Left lung (tissue), 10 donors: ENCODE measurements around the gene SMKR1. TPM values are rescaled to one million over a fixed set of nuclear protein-coding genes. Genes with fewer than 3 reads are reported as not detected.

Experiments used
- ATAC-seq: fragments of 200-7000 bp; cut with Tn5 transposase; one replicate; pipeline ENCODE4 v1.9.1; 2020; ENCODE audit warnings: moderate library complexity
- DNase-seq, 4 donors: peaks; one replicate each; pipeline ENCODE4 v3.0.0-alpha.2; 2013 to 2020
- H3K27ac ChIP-seq, 2 donors: fragments of 200-600 bp; sonication (generic) in 1 of 2; one replicate each; pipeline versions ENCODE4 v1.5.0 to v1.8.0; 2020 to 2021
- H3K27me3 ChIP-seq, 2 donors: fragments of 200-600 bp; sonication (generic) in 1 of 2; one replicate each; pipeline versions ENCODE4 v1.5.0 to v1.8.0; 2020 to 2021
- H3K36me3 ChIP-seq, 2 donors: fragments of 200-600 bp; sonication (generic) in 1 of 2; one replicate each; pipeline versions ENCODE4 v1.5.0 to v1.8.0; 2020 to 2021
- H3K4me1 ChIP-seq, 2 donors: fragments of 200-600 bp; one replicate each; pipeline ENCODE4 v1.8.0; 2021
- H3K4me3 ChIP-seq, 2 donors: fragments of 200-600 bp; sonication (generic) in 1 of 2; one replicate each; pipeline versions ENCODE4 v1.5.0 to v1.8.0; 2020 to 2021; ENCODE audit warnings: mild to moderate bottlenecking in 1 of 2
- H3K9me3 ChIP-seq, 2 donors: fragments of 200-600 bp; sonication (generic) in 1 of 2; one replicate each; pipeline versions ENCODE4 v1.5.0 to v1.8.0; 2020 to 2021
- CTCF ChIP-seq, 2 donors: fragments of 200-600 bp; sonication (generic) in 1 of 2; IDR thresholded peaks; one replicate each; pipeline versions ENCODE4 v1.5.0 to v1.8.0; 2021; ENCODE audit warnings: antibody characterized with exemption in 2 of 2
- intact Hi-C, 2 donors: fragments of 100-400 bp; cut with DNase I; formaldehyde crosslinking; loops; one replicate each; pipeline versions ENCODE4 v1.11.2 to v1.14.2; 2022
- polyA plus RNA-seq, 6 donors: library from polyadenylated mRNA; unstranded; fragments of 120-200 nt; gene quantifications; one replicate each; pipeline ENCODE4 v1.2.1, GENCODE V29; 2013; ENCODE audit not compliant: insufficient read length in 6 of 6
- total RNA-seq, 2 donors: library from RNA; stranded (reverse); fragmentation: NEBNext Ultra II Directional; extraction: Animal tissue kit (Norgen Biotek cat#: 25700); gene quantifications; one replicate each; pipeline ENCODE4 v1.2.1, GENCODE V29; 2021
- donor health status: DM: no; HTN: yes; CAD: no.
- donor health status: DM: no; HTN: no; CAD: no.

SMKR1 gene
- total and polyA plus RNA-seq, 8 donors, result 0.16 to 1.0 (median 0.57) TPM; not detected in 1

DNA sequence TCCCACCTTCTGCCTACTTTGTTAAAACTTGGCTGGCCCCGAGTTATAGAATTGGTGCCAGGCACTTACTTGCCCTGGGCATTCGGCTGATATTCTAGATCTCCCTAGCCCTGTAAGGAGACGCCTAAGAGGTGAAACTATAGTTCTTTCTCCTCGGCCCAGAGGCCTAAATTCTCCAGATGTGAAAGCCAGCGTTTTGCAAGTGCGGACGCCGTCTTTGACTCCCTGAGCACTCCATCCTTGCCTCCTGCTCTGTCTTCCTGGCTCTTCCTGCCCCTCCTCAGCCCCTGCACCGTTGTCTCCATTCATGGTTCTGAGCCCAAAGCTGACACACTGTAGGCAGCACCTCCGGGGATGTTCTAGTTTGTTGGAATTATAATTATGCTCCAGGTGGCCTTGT lies 11.2 kb downstream of the SMKR1 start:
- Histone ChIP-seq H3K9me3 (no peaks in the 10 kb centered on the region), H3K4me1 (no peaks in the 10 kb centered on the region), H3K4me3 (no peak overlapping the region), H3K27me3 (peaks cover 0 to 11% of the 10 kb centered on the region in 2 donors), H3K27ac (no peak overlapping the region), H3K36me3 (no peaks in the 10 kb centered on the region)
- ATAC-seq (no peak), DNase-seq (no peak)
- intact Hi-C loops, result no loop called here
- TF ChIP-seq CTCF (IDR thresholded peaks at IDR 0.05), result no peak

GRCh38 chr7:129514683-129515082 lies 12.4 kb downstream of the SMKR1 start:
- DNase-seq (no peak), ATAC-seq (no peak)
- intact Hi-C loops, result no loop called here
- Histone ChIP-seq H3K9me3 (no peaks in the 10 kb centered on the region), H3K27me3 (peaks cover 0 to 11% of the 10 kb centered on the region in 2 donors), H3K36me3 (no peaks in the 10 kb centered on the region), H3K4me1 (no peaks in the 10 kb centered on the region), H3K27ac (no peak overlapping the region), H3K4me3 (no peak overlapping the region)
- TF ChIP-seq CTCF (IDR thresholded peaks at IDR 0.05), result no peak

DNA sequence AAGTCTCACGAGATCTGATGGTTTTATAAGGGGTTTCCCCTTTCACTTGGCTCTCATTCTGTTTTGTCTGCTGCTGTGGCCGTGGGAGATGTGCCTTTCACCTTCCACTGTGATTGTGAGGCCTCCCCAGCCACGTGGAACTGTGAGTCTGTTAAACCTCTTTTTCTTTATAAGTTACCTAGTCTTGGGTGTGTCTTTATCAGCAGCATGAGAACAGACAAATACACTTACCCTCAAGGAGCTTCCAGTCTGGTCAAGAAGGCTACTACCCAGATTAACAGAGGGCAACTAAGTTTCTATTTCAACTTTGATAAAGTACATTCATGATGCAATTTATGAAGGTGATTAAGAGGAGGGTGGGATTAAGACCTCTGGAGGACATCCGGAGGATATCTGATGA lies 13.1 kb downstream of the SMKR1 start:
- no peak for ATAC-seq
- TF ChIP-seq CTCF (IDR thresholded peaks at IDR 0.05), result no peak

GRCh38 chr7:129517931-129518330 lies 15.6 kb downstream of the SMKR1 start:
- no peak for ATAC-seq
- no peaks in the 10 kb centered on the region for H3K9me3 ChIP-seq
- intact Hi-C loops, result no loop called here

More for the DNA sequence above, 13.1 kb downstream of the SMKR1 start:
- Histone ChIP-seq H3K4me1 (no peaks in the 10 kb centered on the region), H3K27me3 (peaks cover 0 to 11% of the 10 kb centered on the region in 2 donors), H3K27ac (no peak overlapping the region), H3K9me3 (no peaks in the 10 kb centered on the region), H3K36me3 (no peaks in the 10 kb centered on the region), H3K4me3 (no peak overlapping the region)
- no peak for DNase-seq
- intact Hi-C loops, result no loop called here

DNA sequence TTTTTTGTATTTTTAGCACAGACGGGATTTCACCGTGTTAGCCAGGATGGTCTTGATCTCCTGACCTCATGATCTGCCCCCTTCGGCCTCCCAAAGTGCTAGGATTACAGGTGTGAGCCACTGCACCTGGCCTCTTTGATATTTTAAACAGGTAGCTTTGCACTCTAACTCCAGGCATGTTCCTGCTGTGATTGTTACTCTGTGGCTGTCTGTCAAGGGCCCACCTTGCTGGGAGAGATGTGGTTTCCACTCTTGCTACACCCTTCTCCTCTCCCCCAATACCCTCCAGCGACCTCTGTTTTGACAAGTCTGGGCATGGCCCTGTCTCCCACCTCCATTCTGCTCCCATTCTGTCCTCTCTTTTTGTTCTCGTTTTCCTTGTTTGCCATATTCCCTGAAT lies 17.1 kb downstream of the SMKR1 start:
- DNase-seq (no peak), ATAC-seq (no peak)
- H3K36me3 ChIP-seq, result no peaks in the 10 kb centered on the region
- intact Hi-C loops, result no loop called here
- H3K4me1 ChIP-seq, result peaks cover 0 to 3% of the 10 kb centered on the region in 2 donors
- H3K4me3 ChIP-seq, result no peak overlapping the region
- no peak for TF ChIP-seq CTCF (IDR thresholded peaks at IDR 0.05)
- no peak overlapping the region for H3K27ac ChIP-seq
- no peaks in the 10 kb centered on the region for H3K9me3 ChIP-seq
- H3K27me3 ChIP-seq, result peaks cover 0 to 22% of the 10 kb centered on the region in 2 donors

More at GRCh38 chr7:129517931-129518330, 15.6 kb downstream of the SMKR1 start:
- Histone ChIP-seq H3K27me3 (peaks cover 0 to 21% of the 10 kb centered on the region in 2 donors), H3K36me3 (no peaks in the 10 kb centered on the region), H3K4me3 (no peak overlapping the region), H3K27ac (no peak overlapping the region), H3K4me1 (no peaks in the 10 kb centered on the region)
- no peak for DNase-seq
- no peak for TF ChIP-seq CTCF (IDR thresholded peaks at IDR 0.05)
